Activated CD4-positive, alpha-beta memory T cell treated with anti-CD3 and anti-CD28 coated beads for 36 hours (primary cell): ENCODE results near the gene PIP5K1B. TPM values are rescaled to one million over a fixed set of nuclear protein-coding genes. Genes with fewer than 3 reads are reported as not detected.

Experiments used
- CTCF ChIA-PET: fragments of 350-600 bp; sonication (Branson Sonifier 250); formaldehyde crosslinking; loops from one replicate; lab custom pipeline; 2021; ENCODE audit warnings: antibody characterized with exemption, inconsistent platforms; lab: Charles Lee
- POLR2A ChIA-PET: fragments of 350-600 bp; sonication (Branson Sonifier 250); formaldehyde crosslinking; loops from one replicate; lab custom pipeline; 2021; ENCODE audit warnings: antibody characterized with exemption; lab: Charles Lee
- DNase-seq: peaks from one replicate; pipeline ENCODE4 v3.0.0-alpha.2; 2020
- H3K27ac Mint-ChIP-seq: one replicate; pipeline ENCODE4 v1.8.0; 2021; ENCODE audit warnings: mixed read lengths
- H3K27me3 Mint-ChIP-seq: one replicate; pipeline ENCODE4 v1.8.0; 2021; ENCODE audit warnings: mixed read lengths
- H3K36me3 Mint-ChIP-seq: one replicate; pipeline ENCODE4 v1.8.0; 2021; ENCODE audit warnings: mixed read lengths
- H3K4me1 Mint-ChIP-seq: one replicate; pipeline ENCODE4 v1.8.0; 2021; ENCODE audit warnings: low read depth, mixed read lengths
- H3K4me3 Mint-ChIP-seq: one replicate; pipeline ENCODE4 v1.8.0; 2021; ENCODE audit warnings: mild to moderate bottlenecking, mixed read lengths
- H3K9me3 Mint-ChIP-seq: one replicate; pipeline ENCODE4 v1.8.0; 2021; ENCODE audit warnings: mixed read lengths
- intact Hi-C: fragments of 100-400 bp; cut with micrococcal nuclease; formaldehyde crosslinking; loops from one replicate; pipeline ENCODE4 v1.15.1; 2023
- total RNA-seq, 2 experiments: library from RNA; stranded (reverse); gene quantifications; one replicate each; pipeline ENCODE4 v1.2.3, GENCODE V29; 2021

PIP5K1B gene
- total RNA-seq, 2 experiments from 2014 or later: 1.1 to 1.6 TPM

DNA sequence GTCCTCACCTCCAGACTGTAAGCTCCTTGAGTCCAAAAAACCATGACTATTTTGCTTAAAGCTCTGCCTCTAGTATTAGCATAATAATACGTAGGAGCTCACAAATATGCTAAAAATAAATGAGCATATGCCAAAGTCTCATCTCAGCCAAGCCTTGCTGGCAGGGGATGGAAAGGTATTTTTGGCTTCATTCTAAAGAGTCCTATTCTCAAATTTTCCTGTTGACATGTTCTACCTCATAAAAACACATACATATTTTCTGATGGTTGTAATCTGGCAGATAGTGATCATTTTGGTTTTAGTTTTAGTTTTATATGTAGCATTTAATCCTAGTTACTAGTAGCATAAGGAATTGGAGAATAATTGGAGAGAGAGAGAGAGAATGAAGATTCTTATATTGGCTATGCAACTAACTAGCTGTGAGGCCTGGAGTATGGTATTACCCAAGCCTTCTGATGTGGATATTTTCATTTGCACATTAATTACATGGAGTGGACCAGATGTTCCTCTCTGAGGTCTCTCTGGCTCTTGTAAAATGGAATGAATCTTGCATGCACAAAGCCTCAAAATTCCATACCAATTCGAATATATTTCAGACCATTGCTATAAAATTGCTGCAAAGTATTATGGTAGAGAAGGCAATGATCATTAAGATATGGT is 55.8 kb downstream of the PIP5K1B start:
- H3K9me3 Mint-ChIP-seq: peaks cover 13% of the 10 kb centered on the region

DNA sequence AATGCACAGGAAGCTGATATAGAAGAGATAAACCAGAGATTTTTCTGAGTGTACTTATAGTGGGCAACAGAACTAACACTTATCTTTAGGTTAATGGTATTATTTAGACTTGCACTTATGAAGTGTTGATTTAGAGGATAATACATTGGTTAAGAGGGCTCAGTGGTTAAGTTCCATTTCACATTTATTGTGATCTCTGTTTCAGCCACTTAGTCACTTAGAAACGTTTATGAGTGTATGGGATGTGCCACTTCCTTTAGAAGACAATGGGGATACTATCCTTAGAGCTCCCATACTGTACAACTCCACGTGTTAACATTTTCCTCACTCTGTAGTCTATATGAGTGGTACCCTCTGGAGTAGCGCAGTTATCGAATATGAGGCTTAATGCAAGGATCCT is 57.5 kb downstream of the PIP5K1B start:
- no peak for DNase-seq
- no peaks in the 10 kb centered on the region for H3K4me1 Mint-ChIP-seq
- H3K4me3 Mint-ChIP-seq: no peak overlapping the region
- CTCF ChIA-PET: interaction anchor here (1.1 kb wide), 1 partner anchor 237 kb away, joined by 3 read pairs; no protein-coding TSS in a partner anchor
- H3K9me3 Mint-ChIP-seq: peaks cover 13% of the 10 kb centered on the region
- no peak overlapping the region for H3K27ac Mint-ChIP-seq
- intact Hi-C loops: no loop called here
- POLR2A ChIA-PET: no interaction called here
- H3K27me3 Mint-ChIP-seq: peaks cover 9% of the 10 kb centered on the region
- H3K36me3 Mint-ChIP-seq: peaks cover 7% of the 10 kb centered on the region

More for the DNA sequence above, 55.8 kb downstream of the PIP5K1B start:
- Mint-ChIP-seq H3K4me3 (no peak overlapping the region), H3K27me3 (peaks cover 9% of the 10 kb centered on the region), H3K4me1 (no peaks in the 10 kb centered on the region), H3K36me3 (peaks cover 7% of the 10 kb centered on the region), H3K27ac (no peak overlapping the region)
- no peak for DNase-seq
- intact Hi-C loops: no loop called here
- POLR2A ChIA-PET: interaction anchor here (0.6 kb wide), 1 partner anchor 93 kb away, joined by 4 read pairs; no protein-coding TSS in a partner anchor
- CTCF ChIA-PET: interaction anchor here (0.5 kb wide), 1 partner anchor 191 kb away, joined by 3 read pairs; no protein-coding TSS in a partner anchor

DNA sequence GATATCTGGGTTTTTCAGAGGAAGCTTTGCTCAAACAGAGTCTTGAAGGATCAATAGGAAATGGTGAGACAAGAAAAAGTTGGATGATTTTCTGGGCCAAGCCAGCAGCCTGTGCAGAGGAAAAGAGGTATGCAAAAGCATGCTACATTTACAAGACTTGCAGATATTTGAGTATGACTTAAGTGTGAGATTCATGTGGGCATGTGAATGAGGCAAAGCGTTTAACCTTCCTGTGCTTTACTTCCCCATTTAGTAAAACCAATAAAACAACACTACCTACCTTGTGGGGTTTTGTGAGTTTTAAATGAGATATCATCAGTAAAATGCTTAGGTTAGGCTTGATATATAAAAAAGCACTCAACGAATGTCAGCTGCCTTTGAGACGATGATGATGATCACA is 58.1 kb downstream of the PIP5K1B start:
- DNase-seq: no peak
- H3K36me3 Mint-ChIP-seq: peaks cover 7% of the 10 kb centered on the region
- H3K27me3 Mint-ChIP-seq: peaks cover 9% of the 10 kb centered on the region
- ChIA-PET CTCF (interaction anchor here (1.1 kb wide), 1 partner anchor 236 kb away, joined by 3 read pairs; no protein-coding TSS in a partner anchor), POLR2A (no interaction called here)
- intact Hi-C loops: no loop called here
- H3K4me3 Mint-ChIP-seq: no peak overlapping the region
- H3K4me1 Mint-ChIP-seq: no peaks in the 10 kb centered on the region
- no peak overlapping the region for H3K27ac Mint-ChIP-seq
- peaks cover 11% of the 10 kb centered on the region for H3K9me3 Mint-ChIP-seq

DNA sequence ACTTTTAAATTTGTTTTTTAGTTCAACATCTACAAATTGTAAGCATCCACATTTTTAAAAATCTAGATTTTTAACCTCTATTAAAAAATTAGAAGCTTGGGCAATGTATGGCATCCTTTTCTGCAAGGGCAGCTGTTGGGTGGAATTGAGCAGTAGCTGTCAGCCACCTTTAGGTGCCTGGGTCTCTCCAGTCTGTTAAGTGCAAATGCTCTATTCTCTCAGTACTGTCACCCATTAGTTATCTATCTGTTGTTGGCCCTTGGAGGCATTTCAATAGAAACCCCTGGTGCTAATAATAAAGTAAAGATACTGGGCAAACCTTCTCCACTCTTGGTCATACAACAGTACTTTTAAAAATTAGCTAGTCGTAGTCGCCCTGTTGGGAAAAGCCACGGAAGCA is 63.6 kb downstream of the PIP5K1B start:
- no peaks in the 10 kb centered on the region for H3K9me3 Mint-ChIP-seq
- ChIA-PET POLR2A (interaction anchor here (1.0 kb wide), 1 partner anchor 11 kb away, joined by 3 read pairs; a partner anchor contains a TSS), CTCF (no interaction called here)
- no peak overlapping the region for H3K4me3 Mint-ChIP-seq
- H3K27ac Mint-ChIP-seq: no peak overlapping the region
- H3K27me3 Mint-ChIP-seq: peaks cover 4% of the 10 kb centered on the region
- intact Hi-C loops: no loop called here
- no peak for DNase-seq
- H3K36me3 Mint-ChIP-seq: no peaks in the 10 kb centered on the region
- H3K4me1 Mint-ChIP-seq: no peaks in the 10 kb centered on the region

DNA sequence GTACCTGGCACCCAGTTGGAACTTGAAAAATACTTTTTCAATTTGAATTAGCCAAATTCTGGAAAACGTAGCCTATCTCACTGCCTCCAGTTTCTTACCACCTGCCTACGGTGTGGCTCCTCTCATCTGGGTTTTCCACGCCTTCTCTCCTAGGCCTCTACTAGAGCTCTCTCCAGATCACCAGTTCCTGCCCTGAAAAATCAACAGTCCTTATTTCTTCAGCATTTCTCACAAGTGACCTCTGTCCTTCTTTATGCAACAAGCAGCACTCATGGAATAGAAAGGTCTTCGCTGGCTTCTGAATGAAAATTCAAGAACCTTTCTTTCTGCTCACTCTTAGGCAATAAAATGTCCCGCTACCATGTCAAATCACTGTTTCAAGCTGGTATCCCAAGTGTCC is 64.8 kb downstream of the PIP5K1B start:
- CTCF ChIA-PET: no interaction called here
- intact Hi-C loops: no loop called here
- Mint-ChIP-seq H3K4me1 (no peaks in the 10 kb centered on the region), H3K27ac (no peak overlapping the region), H3K27me3 (peaks cover 4% of the 10 kb centered on the region), H3K36me3 (no peaks in the 10 kb centered on the region), H3K4me3 (no peak overlapping the region), H3K9me3 (no peaks in the 10 kb centered on the region)
- POLR2A ChIA-PET: interaction anchor here (1.0 kb wide), 1 partner anchor 10 kb away, joined by 3 read pairs; a partner anchor contains a TSS
- DNase-seq: no peak

DNA sequence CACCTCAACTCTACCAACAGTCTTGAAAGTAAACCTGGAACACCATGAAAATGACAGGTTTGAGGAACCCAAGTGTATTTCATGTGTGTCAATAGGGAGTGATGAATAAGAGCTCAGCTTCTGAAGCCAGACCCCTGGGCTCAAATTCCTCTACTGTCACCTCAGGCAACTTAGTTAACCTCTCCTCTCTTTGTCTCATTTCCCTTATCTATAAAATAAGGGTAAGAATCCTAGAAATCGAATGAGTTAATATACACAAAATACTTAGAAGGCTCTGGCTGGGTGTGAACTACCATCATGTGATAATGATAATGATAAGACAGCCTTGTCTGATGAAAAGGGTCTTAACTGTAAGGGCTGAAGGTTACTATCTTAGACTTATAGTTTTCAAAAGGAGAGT is 66.3 kb downstream of the PIP5K1B start:
- Mint-ChIP-seq H3K27me3 (peaks cover 4% of the 10 kb centered on the region), H3K4me3 (no peak overlapping the region), H3K27ac (no peak overlapping the region), H3K36me3 (no peaks in the 10 kb centered on the region), H3K4me1 (no peaks in the 10 kb centered on the region), H3K9me3 (no peaks in the 10 kb centered on the region)
- ChIA-PET POLR2A (no interaction called here), CTCF (interaction anchor here (1.0 kb wide), 1 partner anchor 188 kb away, joined by 3 read pairs; no protein-coding TSS in a partner anchor)
- intact Hi-C loops: no loop called here
- DNase-seq: no peak

DNA sequence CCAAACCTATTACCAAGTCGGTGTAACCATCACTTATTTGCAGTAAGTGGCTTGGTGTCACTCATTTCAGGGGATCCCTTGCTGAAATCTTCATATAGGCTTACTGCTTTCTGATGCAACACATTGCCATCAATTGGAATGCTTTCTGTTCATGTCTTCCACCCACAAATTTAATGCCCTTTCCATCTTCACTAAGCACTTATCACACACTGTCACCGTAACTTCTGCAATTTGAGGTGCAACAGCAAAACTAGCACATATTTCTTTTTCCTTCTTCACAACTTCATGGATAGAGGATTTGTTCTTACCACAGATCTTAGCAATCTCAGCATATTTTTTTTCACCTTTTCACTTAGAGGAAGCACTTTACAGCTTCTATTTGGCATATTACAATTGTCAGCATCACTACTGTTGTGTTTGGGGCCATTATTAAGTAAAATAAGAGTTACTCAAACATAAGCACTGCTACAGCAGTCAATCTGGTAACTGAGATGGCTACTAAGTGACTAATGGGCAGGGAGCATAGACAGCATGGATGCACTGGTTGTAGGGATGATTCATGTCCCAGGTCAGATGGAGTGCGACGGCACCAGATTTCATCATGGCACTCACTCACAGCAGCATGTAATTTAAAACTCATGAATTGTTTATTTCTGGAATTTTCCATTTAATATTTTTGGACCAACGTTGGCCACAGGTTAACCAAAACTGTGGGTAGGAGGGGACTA is 70.1 kb downstream of the PIP5K1B start:
- no peaks in the 10 kb centered on the region for H3K36me3 Mint-ChIP-seq
- peaks cover 4% of the 10 kb centered on the region for H3K27me3 Mint-ChIP-seq
- intact Hi-C loops: loop anchor here (5.0 kb wide), 1 partner anchor 252 kb away; no protein-coding TSS in a partner anchor
- H3K27ac Mint-ChIP-seq: no peak overlapping the region
- ChIA-PET CTCF (no interaction called here), POLR2A (no interaction called here)
- no peak for DNase-seq
- no peaks in the 10 kb centered on the region for H3K9me3 Mint-ChIP-seq
- no peaks in the 10 kb centered on the region for H3K4me1 Mint-ChIP-seq
- no peak overlapping the region for H3K4me3 Mint-ChIP-seq

DNA sequence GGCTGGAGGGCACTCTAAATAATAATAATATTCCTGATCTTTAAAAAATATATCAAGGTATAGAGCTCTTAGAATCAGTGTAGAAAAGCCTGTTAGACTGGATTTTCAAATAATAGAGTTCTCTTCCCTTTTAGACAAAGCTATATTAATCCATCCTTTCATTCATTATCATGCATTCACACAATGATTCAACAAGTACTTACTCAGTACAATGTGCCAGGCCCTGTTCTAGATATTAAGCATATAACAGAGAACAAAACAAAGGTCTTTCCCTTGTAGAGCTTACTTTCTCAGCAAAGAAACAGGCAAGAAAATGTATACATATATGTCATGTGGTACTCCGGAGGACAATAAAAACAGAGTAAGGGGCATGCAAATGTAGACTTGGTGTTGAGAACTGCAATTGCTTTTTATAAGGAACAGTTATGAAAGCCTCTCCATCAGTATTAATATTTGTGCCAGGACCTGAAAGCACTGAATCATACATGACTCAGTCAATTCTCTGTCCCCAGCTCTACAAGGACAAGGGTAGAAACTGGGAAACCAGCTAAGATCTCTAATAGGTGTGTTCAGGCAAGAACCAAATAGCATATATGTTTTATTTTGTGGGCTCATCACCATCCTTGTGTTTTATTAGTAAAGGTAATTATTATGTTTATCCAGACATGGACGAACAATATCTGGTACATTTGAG is 72.2 kb downstream of the PIP5K1B start:
- no peaks in the 10 kb centered on the region for H3K9me3 Mint-ChIP-seq
- DNase-seq: no peak
- no peak overlapping the region for H3K4me3 Mint-ChIP-seq
- ChIA-PET POLR2A (no interaction called here), CTCF (interaction anchor here (0.7 kb wide), 1 partner anchor 222 kb away, joined by 3 read pairs; no protein-coding TSS in a partner anchor)
- intact Hi-C loops: loop anchor here (5.0 kb wide), 1 partner anchor 250 kb away; no protein-coding TSS in a partner anchor
- no peak overlapping the region for H3K27ac Mint-ChIP-seq
- H3K4me1 Mint-ChIP-seq: peaks cover 5% of the 10 kb centered on the region
- H3K27me3 Mint-ChIP-seq: no peaks in the 10 kb centered on the region
- no peaks in the 10 kb centered on the region for H3K36me3 Mint-ChIP-seq

DNA sequence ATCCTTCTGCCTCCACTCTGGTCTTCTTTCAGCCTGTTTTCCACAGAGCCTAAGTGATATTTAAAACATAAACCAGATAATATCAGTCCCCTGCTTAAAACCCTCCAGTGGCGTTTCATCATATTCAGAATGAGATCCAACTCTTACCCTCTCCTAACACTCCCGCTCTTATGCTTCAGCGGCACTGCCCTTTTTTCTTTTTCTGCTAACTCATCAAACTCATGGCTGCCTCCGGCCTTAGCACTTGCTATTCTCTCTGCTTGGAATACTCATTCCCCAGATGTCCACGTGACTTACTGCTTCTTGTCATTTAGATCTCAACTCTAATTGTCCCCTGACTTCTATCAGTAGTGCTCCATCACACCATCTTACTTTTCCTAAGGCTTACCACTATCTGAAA is 73.6 kb downstream of the PIP5K1B start:
- H3K27me3 Mint-ChIP-seq: no peaks in the 10 kb centered on the region
- H3K4me3 Mint-ChIP-seq: no peak overlapping the region
- intact Hi-C loops: loop anchor here (1.0 to 5.0 kb wide), 4 partner anchors 24 to 249 kb away; no protein-coding TSS in a partner anchor
- H3K4me1 Mint-ChIP-seq: peaks cover 5% of the 10 kb centered on the region
- no peaks in the 10 kb centered on the region for H3K36me3 Mint-ChIP-seq
- ChIA-PET POLR2A (no interaction called here), CTCF (no interaction called here)
- no peaks in the 10 kb centered on the region for H3K9me3 Mint-ChIP-seq
- DNase-seq: no peak
- no peak overlapping the region for H3K27ac Mint-ChIP-seq

DNA sequence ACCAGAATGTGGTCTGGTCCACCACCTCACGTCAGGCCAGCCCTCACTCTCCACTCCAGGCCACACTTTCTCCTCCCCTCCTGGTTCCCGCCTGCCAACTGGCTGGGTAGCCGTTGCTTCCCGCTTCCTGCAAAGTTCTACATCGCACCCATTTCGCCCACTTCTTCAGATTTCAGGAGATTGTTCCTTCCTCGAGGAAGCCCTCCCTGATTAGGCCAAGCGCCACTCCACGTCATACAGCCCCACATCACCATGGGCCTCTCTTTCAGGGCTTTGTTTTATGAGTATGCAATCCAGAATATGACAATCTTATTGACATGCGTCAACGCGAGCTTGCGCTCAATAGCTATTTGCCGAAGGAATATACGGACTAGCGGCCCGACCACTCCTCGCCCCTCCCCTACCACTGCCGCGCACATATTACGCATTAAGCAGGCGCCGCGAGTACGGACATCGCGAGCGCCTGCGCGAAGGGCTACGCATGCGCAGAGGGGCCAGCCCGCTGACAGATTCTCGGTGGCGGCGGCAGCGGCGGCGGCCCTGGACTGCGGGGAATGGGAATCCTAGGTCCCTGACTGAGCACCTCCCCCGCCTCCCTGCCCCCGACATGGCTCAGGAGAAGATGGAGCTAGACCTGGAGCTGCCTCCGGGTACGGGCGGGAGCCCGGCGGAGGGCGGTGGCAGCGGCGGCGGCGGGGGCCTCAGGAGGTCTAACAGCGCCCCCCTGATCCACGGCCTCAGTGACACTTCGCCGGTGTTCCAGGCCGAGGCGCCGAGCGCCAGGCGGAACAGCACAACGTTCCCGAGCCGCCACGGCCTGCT is 74.7 kb downstream of the PIP5K1B start:
- DNase-seq: peak; percentile 95
- CTCF ChIA-PET: interaction anchor here (0.6 to 1.0 kb wide), 7 partner anchors 14 to 256 kb away, joined by 3 to 4 read pairs (median 3); partner anchors contain the start of gene FXN
- Mint-ChIP-seq H3K9me3 (no peaks in the 10 kb centered on the region), H3K27me3 (no peaks in the 10 kb centered on the region), H3K4me1 (peaks cover 5% of the 10 kb centered on the region), H3K27ac (no peak overlapping the region), H3K4me3 (no peak overlapping the region), H3K36me3 (no peaks in the 10 kb centered on the region)
- POLR2A ChIA-PET: interaction anchor here (0.6 to 1.0 kb wide), 3 partner anchors 11 to 195 kb away, joined by 3 to 4 read pairs (median 3); no protein-coding TSS in a partner anchor
- intact Hi-C loops: loop anchor here (1.0 to 5.0 kb wide), 6 partner anchors 23 to 248 kb away; no protein-coding TSS in a partner anchor

DNA sequence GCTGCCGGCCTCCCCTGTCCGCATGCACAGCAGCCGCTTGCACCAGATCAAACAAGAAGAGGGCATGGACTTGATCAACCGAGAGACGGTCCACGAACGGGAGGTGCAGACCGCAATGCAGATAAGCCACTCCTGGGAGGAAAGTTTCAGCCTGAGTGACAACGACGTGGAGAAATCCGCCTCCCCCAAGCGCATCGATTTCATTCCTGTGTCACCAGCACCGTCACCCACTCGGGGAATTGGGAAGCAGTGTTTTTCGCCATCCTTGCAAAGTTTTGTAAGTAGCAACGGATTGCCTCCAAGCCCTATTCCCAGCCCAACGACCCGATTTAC is 75.3 kb downstream of the PIP5K1B start:
- intact Hi-C loops: loop anchor here (2.0 to 5.0 kb wide), 2 partner anchors 116 to 217 kb away; no protein-coding TSS in a partner anchor
- no peak overlapping the region for H3K27ac Mint-ChIP-seq
- H3K4me3 Mint-ChIP-seq: no peak overlapping the region
- peaks cover 5% of the 10 kb centered on the region for H3K4me1 Mint-ChIP-seq
- ChIA-PET POLR2A (interaction anchor here (1.0 kb wide), 1 partner anchor 11 kb away, joined by 3 read pairs; no protein-coding TSS in a partner anchor), CTCF (interaction anchor here (1.0 kb wide), 5 partner anchors 72 to 256 kb away, joined by 3 to 4 read pairs (median 3); partner anchors contain the start of gene FXN)
- DNase-seq: no peak
- H3K36me3 Mint-ChIP-seq: no peaks in the 10 kb centered on the region
- H3K27me3 Mint-ChIP-seq: no peaks in the 10 kb centered on the region
- H3K9me3 Mint-ChIP-seq: no peaks in the 10 kb centered on the region
